ENCODE results near the gene SETD2.

SETD2 gene

DNA sequence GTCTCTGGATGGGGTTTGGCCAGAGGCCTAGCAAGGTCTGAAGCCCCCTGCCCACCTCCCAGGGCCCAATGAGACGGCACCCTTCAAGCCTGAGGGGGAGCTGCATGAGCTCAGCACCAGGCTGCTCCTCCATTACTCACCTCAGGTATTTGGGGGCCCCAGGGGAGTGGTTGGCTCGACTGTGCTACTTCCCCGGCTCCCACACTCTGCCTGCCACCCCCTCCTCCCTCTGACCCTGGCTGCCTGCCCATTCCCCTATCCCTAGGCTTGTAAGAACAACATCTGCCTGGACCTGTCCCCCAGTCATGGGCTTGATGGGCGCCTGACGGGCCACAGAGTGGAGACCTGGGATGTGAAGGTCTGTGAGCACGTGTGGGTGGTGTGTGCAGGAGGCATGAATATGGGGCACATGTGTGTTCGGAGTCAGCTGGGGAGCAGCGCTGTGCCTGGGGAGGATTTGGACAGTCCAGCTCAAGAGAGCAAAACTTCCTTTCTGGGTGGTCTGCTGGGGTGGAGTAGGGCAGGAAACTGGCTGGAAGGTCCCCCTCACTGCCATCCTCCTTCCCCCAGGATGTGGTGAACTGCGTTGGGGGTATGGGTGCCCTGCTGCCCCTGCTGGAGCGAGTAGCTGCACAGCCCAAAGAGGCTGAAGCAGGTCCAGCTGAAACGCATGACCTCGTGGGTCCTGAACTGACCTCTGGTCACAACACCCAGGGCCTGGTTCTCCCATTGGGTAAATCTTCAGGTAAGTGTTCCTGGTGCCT lies 167.0 kb downstream of the SETD2 start:
- no peak for FAIRE-seq

DNA sequence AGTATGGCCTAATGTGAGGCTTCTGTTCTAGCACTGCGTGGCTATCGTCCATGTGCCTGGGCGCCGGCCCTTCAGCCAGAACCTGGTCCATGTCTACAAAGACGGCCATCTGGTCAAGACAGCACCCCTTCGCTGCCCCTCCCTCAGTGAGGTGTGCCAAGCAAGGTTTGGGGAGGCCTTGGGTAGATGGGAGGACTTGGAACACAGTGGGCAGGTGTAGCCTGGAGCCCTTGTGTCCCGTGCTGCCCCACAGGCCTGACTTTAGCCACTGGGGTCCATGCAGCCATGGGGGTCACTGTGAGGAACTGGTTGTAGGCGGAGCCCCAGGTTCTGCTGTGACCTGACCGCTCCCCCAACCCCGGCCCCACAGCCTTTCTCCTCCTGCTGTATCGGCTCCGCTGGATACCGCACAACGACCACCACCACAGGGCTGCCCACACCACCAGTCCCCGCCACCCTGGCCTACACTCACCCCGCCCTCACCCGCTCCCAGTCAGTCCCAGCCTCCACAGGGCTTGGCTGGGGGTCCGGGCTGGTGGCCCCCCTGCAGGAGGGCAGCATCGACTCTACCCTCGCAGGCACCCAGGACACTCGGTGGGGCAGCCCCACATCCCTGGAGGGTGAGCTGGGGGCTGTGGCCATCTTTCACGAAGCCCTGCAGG lies 167.9 kb downstream of the SETD2 start:
- no peak for FAIRE-seq

DNA sequence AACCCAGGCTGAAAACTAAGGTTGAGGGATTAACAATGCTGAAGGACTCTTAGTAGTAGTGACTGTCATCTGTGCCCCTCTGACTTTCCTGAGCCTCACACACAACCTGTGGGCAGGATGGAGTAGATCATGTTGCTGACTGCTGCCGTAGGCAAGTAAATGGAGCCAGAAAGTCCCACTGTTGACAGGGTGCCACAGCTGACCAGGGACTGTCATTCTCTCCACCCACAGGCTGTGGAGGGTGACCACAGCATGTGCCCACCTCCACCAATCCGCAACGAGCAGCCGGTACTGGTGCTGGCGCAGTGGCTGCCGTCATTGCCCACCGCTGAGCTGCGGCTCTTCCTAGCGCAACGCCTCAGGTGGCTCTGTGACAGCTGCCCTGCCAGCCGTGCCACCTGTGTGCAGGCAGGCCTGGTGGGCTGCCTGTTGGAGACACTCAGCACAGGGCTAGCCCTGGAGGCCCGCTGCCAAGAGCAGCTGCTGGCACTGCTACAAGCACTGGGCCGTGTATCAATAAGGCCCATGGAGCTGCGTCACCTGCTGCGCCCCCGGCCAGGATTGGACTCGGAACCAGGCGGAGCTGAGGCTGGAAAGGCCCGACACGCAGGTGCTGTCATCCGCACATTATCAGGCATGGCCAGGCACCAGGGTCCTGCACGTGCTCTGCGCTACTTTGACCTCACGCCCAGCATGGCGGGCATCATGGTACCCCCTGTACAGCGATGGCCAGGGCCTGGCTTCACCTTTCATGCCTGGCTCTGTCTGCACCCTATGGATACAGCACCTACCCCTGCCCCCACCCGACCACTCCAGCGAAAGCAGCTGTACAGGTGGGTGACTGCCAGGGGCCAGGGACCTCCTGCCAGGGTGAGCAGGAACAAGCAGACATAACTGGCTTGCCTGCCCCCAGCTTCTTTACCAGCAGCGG lies 168.8 kb downstream of the SETD2 start:
- no peak for FAIRE-seq

DNA sequence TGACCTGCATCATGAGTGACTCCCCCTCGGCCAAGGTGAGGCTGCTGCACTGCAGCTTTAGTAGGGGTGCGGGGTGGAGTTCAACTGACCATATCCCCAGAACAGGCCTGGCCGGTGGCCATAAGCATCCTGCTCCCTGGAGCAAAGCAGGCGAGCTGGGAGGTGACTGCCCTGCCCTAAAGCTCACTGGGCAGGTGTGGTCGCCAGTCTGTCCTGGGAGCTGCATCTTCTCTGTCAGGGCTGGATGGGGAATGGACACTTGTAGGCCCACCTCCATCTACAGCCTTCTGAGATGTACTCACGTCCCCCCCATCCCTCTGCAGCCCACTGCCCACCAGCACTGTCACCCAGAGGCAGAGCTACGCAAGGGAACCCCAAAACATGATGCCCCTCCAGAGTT lies 169.9 kb downstream of the SETD2 start:
- FAIRE-seq: no peak

GRCh38 chr3:46993292-46993691 lies 170.6 kb downstream of the SETD2 start:
- no peak for FAIRE-seq

- FAIRE-seq: no peak
Observed at GRCh38 chr3:46992231-46992630, 171.7 kb downstream of the SETD2 start.

- no peak for FAIRE-seq
Observed at GRCh38 chr3:46991406-46992165, 172.3 kb downstream of the SETD2 start.

DNA sequence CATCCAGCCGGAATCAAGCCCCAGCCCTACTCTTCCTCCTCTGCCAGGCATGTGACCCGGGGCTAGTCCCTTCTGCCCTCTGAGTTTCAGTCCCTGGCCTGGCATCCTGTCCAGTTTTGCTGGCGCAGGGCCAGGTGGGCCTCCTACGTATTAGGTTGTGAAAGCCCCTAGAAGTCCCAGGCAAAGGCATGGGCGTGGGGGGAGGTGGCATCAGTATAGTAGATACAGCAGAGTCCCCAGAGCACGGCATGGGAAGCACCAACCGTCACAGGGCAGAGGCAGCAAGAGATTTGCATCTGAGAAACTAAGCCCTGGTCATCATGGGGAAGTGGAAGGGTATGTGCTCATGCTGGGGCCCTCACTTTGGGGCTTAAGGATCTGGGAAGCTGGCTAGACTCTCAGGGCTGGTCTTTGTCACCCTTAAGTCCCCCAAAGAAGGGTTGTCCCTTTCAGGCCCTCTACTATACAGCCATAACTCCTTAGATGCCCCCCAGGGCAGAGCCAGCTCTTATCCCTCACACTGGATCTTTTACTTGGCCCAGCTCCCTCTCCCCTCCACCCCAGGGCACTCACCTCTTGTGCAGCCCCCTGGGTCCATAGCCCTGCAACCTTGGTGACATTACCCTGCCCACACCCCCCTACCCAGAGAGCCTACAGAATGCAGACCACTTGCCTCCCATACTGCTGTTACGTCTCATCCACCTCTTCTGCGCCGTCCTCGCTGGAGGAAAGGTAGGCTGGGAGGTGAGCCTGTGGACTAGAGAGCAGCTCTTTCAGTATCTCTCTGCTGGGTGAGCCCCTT lies 173.1 kb downstream of the SETD2 start:
- no peak for FAIRE-seq

- no peak for FAIRE-seq
Observed at GRCh38 chr3:46989146-46989810, 174.6 kb downstream of the SETD2 start.

- no peak for FAIRE-seq
Observed at GRCh38 chr3:46988616-46989015, 175.3 kb downstream of the SETD2 start.

DNA sequence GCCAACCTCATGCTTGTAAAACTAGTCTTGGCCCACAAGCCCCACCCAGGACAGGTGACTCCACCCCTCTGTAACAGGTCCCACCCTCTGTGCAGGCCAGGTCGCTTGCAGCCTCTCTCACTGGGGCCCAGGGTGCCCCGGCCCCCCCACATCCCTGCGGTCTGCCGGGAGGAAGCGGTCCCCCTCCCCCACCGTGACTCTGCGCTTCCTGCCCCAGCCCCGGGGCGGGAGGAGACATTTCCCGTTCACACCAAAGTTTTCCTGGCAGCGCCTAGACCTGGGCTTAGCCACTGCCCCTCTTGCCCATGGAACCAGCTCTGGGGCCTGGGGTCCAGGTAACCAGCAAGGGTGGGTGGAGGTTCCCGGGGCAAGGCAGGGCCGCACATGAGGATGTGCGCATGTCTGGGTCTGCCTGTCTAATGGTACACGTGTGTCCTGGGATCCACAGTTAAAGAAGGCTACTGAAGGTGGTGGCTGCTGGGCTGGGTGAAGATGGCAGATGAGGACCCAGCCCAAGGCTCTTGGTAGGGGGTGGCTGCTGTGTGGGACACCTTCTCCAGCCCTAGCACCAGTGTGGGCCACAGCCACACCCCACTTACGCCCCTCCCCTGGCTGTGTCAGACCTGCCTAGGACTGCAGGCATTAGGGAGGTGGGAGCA lies 176.0 kb downstream of the SETD2 start:
- FAIRE-seq: no peak

DNA sequence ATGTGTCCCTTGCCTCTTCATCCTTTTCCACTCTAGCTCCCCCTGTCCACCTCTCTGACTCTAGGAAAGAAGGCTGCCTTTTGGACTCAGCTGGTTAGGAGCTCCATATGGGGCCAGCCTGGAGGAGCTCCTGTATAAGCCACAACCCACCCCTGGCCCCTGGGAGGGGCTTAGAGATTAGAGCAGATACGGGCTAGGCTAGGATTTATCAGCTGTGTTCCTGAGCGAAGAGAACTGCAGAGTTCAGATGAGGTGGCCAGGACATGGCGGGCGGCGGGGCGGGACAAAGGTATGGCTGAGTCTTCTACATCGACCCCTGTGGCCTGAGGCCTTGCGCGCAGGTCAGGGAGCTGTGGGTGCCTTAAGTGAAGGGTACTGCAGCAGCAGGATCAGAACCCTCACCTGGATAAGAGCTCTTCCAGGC lies 176.6 kb downstream of the SETD2 start:
- FAIRE-seq: no peak

GRCh38 chr3:46986782-46987310 lies 177.1 kb downstream of the SETD2 start:
- FAIRE-seq: no peak

DNA sequence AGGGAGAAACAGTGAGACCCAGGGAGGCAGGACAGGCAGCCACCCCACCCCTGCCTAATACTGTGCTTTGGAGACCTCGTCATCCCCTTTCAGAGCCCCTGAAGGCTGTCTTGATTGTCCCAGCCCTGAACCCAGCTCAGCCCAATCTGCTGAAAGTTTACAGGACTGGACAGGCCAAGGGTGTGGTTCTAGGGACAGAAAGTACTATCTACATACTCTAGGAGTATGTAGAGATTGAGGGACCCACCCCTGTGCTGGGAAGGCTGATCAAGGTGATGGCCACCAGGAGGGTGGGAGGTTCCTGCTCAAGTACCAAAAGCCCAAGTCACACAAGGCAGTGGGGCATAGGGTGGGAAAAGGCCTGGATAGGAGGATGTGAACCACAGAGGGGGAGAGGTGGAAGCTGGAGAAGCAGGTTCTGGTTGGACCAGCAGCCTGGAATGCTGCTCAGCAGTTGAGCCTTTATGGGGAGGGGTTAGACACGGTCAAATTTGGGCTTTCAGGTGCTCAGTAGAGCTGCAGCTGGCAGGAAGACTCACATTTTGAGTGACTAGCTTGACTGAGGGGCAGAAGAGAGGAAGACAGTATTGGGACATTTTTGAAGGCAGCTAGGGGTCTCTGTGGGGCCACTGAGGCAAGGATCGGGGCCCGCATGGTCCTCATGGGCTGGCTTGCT lies 177.7 kb downstream of the SETD2 start:
- no peak for FAIRE-seq

DNA sequence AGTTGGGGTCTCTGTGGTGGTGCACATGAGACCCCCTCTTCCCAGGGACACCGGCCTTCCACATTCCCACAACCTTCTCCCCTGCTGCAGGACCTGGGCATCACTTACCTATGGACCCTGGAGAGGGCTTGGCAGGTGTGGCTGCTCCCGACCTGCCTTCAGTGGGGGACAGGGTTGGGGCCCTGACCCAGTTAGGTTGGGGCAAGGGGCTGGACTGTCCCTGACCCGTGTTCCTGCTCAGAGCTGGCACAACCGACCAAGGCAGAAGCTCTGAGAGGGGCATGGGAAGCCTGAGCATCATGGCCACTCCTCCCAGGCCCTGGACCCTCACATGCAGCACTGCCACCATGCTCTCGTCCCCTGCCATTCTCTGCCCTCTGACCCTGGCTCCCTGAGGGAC lies 178.3 kb downstream of the SETD2 start:
- no peak for FAIRE-seq

- FAIRE-seq: no peak
Observed at GRCh38 chr3:46984591-46985459, 179.1 kb downstream of the SETD2 start.

- FAIRE-seq: no peak
Observed at GRCh38 chr3:46982546-46982945, 181.4 kb downstream of the SETD2 start.

DNA sequence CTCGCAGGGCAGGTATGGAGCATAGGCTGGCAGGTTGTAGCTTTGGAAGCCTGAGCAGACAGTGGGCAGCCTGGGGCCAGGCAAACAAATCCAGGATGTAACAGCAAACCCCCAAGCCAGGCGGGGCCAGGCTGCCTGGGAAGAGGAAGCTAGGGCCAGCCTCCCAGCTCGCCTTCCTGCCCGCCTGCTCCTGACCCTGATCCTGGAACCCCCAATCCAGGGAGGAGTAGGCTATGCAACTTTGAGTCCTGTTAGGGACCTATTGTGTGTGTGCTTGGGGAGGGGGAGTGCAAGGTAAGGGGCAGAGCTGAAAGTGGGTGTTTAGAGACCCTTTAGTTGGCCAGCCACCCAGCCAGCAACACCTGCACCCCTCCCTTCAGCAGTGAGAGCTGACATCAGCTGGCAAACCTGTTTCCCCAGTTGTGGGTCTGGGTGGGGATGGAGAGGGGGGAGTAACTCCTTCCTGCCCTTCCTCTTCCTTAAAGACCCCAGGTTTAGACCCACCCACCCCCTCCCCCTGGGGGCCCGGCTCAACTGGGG lies 181.9 kb downstream of the SETD2 start:
- no peak for FAIRE-seq
